Measurements from ENCODE around the gene ZDHHC11B.
"Not testable (repeated sequence)": the region's sequence is repeated elsewhere in the genome, so short reads cannot be mapped to it uniquely, and the experiment has no call there.

The ZDHHC11B gene

GRCh38 chr5:686172-686523 is 98.4 kb downstream of the ZDHHC11B start:
- not testable (repeated sequence) for DNase-seq (ENCODE audit: low read depth, low spot score)

DNA sequence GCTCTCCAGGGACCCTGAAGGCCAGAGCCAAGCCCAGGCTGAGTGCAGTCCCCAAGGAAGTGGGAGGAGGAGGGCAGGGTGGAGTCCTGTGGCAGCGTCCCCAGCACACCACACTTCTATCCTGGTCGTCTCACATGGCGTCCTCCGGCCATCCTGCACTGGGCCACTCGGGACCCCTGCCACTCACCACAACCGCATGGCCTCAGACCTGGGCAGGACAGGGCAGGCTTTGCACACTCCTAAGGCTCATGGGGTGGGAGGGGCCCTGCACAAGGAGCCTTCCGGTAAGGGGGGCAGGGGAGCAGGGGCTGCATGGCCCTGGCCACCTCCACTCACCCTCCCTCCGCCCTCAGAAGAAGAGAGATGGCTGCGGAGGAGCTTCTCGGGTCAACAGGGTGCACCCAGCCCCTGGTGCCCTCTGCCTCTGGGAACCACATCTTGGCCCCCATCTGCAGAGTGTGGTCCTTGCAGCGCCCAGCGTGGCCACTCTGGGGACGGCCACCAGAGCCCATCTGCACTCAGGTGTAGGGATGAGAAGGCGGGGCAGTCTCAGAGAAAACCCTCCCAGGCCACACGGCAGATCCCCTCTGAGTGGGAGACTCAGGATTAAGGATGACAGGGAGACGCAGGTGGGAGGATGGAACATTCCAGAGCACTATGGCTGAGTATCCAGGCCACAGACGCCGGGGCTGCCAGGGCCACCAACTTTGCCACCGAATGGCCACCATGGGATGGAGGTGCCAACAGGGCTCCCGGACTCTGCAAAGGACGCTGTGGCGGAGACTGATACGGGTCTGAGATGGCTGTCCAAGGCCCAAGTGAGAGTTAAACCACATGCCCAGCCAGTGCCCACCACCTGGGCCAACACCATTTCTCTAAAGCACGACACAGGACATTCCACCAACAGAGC is 99.0 kb downstream of the ZDHHC11B start:
- no peak for DNase-seq (ENCODE audit: low read depth, low spot score)

GRCh38 chr5:684751-685216 is 99.7 kb downstream of the ZDHHC11B start:
- DNase-seq (ENCODE audit: low read depth, low spot score): no peak

- DNase-seq (ENCODE audit: low read depth, low spot score): no peak
Observed at GRCh38 chr5:683551-684481, 100.7 kb downstream of the ZDHHC11B start.

- DNase-seq (ENCODE audit: low read depth, low spot score): not testable (repeated sequence)
Observed at GRCh38 chr5:682651-683358, 101.7 kb downstream of the ZDHHC11B start.

DNA sequence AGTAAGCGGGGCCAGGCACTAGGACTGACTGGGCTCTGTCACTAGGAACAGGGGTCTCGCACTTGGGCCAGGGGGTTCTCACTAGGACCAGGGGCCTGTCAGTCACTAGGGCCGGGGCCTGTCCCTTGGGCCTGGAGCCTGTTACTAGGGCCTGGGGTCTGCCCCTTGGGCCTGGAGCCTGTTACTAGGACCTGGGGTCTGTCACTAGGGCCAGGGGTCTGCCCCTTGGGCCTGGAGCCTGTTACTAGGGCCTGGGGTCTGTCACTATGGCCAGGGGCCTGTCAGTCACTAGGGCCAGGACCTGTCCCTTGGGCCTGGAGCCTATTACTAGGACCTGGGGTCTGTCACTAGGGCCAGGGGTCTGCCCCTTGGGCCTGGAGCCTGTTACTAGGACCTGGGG is 102.3 kb downstream of the ZDHHC11B start:
- not testable (repeated sequence) for DNase-seq (ENCODE audit: low read depth, low spot score)

GRCh38 chr5:681317-682191 is 103.0 kb downstream of the ZDHHC11B start:
- DNase-seq (ENCODE audit: low read depth, low spot score): not testable (repeated sequence)

GRCh38 chr5:680836-681235 is 103.7 kb downstream of the ZDHHC11B start:
- DNase-seq (ENCODE audit: low read depth, low spot score): not testable (repeated sequence)

DNA sequence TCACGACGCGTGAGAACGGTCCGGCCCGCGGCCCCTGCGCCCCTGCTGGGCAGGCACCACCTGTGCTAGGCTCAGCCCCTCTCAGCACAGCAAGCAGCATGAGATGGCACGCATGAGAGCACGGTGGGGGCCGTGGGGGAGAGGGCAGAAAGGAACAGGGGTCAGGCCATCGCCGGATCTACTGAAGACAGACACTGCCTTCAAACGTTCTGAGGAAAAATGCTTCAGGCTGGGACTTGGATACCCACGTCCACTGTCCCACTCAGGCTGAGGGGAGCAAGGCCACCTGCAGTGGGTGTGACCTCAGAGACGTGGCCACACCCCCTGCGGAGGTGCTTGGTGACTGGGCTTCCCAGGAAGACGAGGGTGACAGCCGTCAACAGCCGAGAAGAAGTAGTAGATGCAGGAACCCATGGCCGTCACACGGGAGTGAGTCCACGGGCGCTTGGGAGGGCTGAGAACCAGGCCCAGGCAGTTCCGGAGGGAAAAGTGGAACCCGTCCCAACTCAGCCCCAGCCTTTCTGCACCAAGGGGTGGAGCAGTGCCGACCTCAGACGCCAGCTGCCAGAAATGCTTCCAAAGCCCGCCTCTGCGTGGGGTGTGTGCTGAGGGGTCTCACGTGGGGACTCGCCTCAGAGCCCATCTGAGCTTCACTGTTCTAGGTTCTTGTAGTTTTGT is 104.3 kb downstream of the ZDHHC11B start:
- DNase-seq (ENCODE audit: low read depth, low spot score): not testable (repeated sequence)

DNA sequence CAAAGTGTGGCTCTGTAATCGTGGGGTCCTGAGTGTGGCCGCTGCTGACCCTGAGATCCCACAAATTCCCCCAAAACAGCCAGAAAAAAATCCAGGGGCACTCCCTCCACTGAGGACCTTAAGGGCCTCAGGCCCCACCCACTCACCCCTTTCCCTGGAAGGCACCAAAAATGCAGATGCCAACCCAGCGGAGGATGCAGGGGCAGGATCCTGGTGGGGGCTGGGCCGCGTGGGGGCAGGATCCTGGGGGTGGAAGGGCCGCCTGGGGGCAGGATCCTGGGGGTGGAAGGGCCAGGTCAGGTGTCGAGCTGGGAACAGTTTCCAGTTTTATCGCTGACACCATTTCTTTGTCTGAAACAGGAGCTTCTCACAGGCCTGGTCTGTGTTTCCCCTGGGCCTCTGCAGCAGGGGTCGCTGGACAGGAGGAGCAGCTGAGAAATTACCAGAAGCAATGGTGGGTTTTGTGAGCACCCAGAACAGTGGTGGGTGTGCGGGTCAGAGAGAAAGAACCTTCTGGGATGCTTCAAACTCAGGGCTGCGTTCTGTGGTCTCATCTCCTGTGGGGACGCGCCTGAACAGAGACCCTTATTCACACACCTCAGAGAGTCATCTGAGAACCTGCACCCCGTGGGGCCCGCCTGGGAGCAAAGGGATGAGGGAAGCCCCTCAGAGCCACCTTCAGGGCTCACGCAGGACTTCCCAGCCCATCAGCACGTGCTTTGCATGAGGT is 105.2 kb downstream of the ZDHHC11B start:
- not testable (repeated sequence) for DNase-seq (ENCODE audit: low read depth, low spot score)

- DNase-seq (ENCODE audit: low read depth, low spot score): not testable (repeated sequence)
Observed at GRCh38 chr5:678521-678920, 106.0 kb downstream of the ZDHHC11B start.

- DNase-seq (ENCODE audit: low read depth, low spot score): no peak
Observed at GRCh38 chr5:677131-678101, 107.1 kb downstream of the ZDHHC11B start.

DNA sequence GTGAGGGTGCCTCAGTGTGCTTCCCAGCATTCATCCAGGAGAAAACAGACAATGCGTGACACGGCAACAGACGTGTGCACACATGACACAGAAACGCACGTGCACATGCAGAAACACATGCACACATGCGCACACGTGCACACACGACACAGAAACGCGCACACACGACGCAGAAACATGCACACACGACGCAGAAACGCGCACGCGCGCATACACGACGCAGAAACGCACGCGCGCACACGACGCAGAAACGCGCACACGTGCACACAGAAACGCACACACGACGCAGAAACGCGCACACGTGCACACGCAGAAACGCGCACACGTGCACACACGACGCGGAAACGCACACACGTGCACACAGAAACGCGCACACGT is 107.8 kb downstream of the ZDHHC11B start:
- no peak for DNase-seq (ENCODE audit: low read depth, low spot score)

DNA sequence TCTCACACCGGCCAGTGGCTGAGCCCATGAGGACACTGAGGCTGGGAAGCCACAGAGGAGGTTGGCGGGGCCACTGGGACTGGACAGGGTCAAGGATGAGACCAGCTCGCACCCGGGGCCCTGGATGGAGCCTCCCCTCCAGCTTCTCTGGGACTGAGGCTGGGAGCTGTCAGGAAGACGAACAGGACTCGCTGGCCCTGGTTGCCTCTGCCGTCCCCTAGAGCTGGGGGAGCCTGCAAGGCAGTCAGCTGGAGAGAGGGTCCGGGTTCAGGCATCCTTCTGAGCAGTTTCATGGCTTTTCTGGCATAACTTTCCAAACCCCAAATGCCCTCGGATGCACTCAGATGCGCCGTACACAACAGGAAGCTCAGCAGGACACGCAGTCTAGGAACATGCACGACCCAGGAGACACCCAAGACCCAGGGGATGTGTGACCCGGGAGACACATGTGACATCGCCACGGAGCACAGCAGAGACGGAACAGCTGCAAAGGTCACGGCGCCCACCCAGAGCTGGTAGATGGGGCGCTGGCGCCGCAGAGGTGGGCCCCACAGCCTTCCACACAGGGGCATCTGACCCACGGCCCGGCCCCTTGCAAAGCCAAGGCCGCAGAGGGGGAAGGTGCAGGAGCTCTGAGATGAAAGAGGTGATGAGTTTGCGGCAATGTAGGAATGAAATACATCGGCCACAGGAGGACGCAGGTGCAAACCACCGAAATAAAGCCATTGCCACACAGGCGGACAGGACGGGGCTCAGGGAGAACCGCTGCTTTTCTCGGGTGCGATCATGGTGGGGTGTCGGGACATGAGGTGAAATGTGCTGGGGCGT is 108.4 kb downstream of the ZDHHC11B start:
- no peak for DNase-seq (ENCODE audit: low read depth, low spot score)

GRCh38 chr5:675111-675870 is 109.2 kb downstream of the ZDHHC11B start:
- no peak for DNase-seq (ENCODE audit: low read depth, low spot score)

GRCh38 chr5:674630-675011 is 109.9 kb downstream of the ZDHHC11B start:
- peak; percentile 20 for DNase-seq (ENCODE audit: low read depth, low spot score)

Data from astrocyte of the hippocampus (primary cell).